NCI-H1105 treated with DMSO at 0.1 percent for 48 hours (cell line): ENCODE data around the gene COL4A2.

Experiments
- DNase-seq: peaks from one replicate; lab custom pipeline; 2025; lab: John Stamatoyannopoulos, UW

Gene COL4A2

DNA sequence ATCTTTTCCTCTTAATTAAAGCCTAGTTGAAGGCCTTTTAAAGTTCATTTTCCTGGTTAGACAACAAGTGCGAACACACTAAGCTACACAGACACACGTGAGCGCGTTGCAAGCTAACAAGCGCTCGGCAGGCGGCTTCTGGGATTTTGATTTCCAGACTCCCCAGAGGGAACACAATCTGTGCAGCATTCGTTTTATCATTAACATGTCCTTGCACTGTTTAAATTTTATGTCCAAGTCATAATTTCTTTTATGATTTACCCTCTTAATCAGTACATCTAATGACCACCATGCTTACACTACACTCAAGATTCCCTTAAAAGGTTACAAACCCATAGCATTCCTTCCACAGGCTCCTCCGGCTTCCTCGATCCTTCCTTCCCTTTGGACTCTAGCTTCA, 16.9 kb upstream of the COL4A2 start:
- DNase-seq, result no peak

DNA sequence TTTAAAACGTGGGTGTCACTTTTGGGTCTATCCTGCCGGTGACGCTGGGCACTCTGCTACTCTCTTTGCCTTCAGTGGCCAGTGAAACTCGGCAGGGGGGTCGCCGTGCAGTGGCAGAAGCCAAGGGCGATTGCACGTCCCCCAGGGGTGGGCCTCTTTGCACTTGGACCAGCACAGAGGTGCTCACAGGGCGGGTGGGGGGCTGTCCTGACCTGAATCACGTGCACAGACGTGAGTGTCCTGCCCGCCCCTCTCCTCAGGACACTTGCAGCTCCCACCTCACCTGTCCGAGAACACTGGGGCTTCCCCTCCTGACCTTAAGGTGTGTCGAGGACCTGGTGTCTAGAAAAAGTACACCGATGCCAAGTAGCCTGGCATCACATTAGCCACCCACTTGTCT, 16.3 kb upstream of the COL4A2 start:
- no peak for DNase-seq

GRCh38 chr13:110291286-110291685, 15.8 kb upstream of the COL4A2 start:
- no peak for DNase-seq

- DNase-seq, result no peak
These were observed 14.0 kb upstream of the COL4A2 start for GRCh38 chr13:110293037-110293436.

DNA sequence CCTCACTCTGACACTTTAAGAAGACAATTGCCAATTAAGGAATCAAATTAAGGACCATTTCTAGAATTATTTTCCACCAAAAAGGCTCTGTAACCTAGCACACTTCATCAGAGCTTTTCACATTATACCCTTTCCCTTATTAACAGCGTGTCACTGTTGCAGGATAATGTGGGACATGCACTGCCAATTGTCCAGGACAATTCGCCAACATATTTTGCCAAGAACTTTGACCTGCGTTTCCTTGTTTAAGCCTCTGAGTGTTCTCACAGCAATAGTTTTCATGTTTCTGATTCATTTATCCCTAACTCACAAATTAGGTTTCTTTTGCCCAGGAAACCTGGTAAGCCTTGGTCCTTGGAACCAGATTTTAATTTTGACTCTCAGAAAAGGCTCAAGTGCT, 13.4 kb upstream of the COL4A2 start:
- DNase-seq, result no peak

- DNase-seq, result no peak
These were observed 12.9 kb upstream of the COL4A2 start for GRCh38 chr13:110294146-110294545.

GRCh38 chr13:110294622-110295021, 12.5 kb upstream of the COL4A2 start:
- DNase-seq, result no peak

DNA sequence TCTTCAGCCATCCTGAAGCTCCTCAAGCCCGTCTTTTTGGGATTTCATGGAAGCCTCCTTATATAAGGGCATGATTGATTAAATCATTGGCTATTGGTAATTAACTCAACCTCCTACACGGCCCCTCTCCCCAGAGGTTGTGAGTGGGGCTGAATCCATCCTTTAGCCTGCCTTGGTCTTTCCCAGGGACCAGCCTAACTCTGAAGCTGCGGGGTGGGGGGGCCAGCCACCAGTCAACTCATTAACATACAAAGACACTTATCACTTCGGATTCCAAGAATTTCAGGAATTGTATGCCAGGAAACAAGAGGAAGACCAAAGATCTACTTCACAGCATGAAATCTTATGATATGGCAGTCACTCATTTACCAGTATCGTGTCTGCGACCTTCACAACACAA, 10.1 kb upstream of the COL4A2 start:
- DNase-seq, result no peak

- DNase-seq, result no peak
These were observed 9.1 kb upstream of the COL4A2 start for GRCh38 chr13:110297766-110298504.

DNA sequence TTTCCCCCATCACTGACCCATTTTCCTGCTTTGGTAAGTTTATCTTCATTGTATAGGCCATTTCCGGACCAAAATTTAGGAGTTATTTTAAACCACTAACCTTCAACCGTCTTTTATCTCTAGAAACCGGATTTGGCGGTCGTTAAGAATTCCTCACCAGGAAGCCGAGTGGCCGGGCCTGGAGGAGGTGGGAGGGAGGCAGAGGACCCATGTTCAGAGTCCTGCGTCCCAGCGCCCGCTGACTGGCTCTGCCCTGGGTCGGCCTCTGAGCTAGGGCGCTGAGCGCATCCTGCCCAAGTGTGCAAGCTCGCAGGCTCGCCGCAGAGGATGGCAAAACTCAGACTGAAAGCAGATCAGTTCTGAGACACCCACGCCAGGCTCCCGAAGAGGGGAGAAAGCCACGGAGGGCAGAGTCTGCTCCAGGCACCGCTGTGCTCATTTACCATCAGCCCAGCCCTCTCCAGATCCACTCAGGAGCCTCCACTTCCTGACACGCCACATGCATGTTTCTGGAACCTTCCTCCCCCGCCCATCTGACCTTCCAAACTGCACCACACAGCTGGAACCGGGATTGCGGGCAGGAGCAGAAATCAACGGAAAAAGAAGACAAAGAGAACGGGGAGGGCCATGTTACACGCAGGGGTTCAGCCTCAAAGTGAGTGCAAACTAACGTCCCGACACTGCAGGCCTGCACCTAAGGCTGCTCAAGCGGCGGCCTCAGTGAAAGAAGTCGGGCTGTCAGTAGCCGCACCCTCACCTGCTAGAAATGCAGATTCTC, 8.4 kb upstream of the COL4A2 start:
- DNase-seq, result no peak

DNA sequence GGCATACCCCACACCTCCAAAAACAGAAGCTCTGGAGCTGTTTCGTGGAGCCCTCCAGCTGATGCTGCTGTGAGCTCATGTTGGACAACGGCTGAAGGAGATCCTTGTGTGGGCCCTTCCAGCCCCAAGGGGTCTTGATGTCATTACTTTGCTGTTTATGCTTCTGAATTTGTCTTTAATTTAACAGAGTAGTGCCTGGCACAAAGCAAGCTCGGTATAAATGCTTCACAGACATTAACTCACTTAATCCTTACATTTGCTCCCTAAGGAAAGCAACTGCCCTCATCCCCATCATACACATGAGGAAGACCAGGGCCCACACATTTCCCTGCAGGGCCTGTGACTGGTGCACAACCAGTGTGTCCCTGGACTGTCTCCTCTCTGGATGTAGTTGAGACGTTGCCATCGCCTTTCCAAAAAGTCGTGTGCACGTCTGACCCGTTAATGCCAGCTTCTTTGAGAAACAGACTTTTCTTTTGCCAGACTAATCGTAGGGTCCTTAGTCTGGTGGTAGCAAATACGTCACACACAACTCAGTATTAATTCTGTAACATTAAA, 7.7 kb upstream of the COL4A2 start:
- DNase-seq, result no peak

DNA sequence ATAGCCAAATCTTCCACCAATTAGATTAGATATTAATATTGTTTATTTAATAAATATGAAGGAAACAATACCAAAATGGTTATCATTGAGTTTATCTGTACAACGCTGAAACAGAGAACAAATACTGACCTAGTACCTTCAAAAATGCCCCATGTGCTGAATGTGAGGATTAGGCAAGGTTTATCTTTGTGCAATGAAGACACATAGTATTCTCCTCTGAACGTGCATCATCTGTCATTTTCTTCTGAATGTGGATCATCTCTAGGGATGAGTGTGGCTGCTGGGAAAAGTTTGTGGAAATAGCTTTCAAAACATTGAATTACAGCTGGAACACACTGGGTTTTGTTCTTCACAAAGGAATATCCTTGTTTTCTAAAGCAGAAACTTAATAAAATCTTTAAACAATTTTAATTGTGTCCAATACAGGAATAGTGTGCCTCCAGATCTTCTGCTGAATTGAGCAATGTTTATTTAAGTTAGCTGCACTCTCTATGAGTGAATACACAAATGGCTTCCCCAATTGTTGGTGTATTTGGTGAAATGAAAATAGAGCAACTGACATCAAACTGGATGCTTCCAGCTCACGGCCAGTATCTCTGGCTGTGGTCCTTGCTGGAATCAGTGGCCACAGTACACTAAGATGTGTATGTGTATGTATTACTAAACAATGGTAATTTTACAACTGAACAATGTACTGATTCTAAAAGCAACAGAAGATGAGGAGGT, 6.8 kb upstream of the COL4A2 start:
- DNase-seq, result no peak

DNA sequence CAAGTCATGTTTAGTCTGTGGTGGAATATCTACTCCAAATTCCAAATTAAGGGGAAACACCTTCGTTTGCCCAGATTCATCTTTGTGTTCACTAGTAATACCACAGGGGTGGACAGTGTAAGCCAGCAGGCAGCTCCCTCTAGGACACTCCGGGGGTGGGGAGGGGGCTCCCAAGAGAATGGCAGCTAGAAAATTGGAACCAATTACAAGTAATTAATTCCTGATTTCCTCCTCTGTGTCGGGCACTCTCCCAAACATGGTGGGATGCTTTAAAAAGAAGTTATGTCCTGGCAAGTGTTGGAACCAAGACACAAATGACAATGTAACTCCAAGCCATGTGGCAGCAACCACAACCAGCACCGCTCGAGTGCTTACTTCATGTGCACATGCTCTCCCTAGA, 6.0 kb upstream of the COL4A2 start:
- DNase-seq, result no peak

GRCh38 chr13:110301606-110302553, 5.2 kb upstream of the COL4A2 start:
- DNase-seq, result no peak

- no peak for DNase-seq
These were observed 4.1 kb upstream of the COL4A2 start for GRCh38 chr13:110302997-110303396.

- no peak for DNase-seq
These were observed 3.4 kb upstream of the COL4A2 start for GRCh38 chr13:110303644-110304043.

DNA sequence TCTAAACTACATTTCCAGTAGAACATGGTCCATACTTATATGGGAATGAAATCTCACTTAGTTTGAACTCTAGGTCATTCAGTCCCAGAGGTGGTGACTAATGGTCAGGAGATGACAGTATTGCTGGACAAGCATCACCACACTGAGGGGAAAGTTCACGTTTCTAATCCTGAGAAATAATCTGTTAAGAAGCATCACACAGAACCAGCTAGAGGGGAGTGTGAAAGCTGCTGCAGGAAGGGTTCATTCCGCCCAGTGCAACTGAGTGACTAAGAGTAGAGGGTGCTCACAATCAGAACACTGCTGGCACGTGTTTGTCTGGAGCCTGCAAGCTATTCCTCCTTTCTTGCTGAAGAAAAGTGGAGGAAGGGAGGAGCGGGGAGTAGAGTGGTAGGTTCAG, 2.8 kb upstream of the COL4A2 start:
- DNase-seq, result no peak

DNA sequence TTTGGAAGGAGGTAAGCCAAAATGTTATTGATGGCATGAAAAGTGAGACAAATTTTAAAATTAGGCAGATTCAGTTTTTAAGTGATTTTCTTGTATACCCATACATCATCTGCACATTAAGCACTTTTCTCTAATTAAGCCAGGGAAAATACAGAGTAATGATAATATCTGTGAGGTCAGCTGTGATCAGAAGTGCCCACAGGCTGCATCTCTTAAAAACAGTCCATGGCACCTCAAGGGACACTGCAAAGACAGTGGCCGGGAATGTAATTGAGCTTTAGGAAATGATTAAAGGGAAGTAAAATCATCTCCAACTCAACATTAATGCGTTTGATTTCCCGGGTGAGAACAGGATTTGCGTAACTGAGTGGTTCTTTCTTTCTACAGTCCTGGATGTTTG, 2.1 kb upstream of the COL4A2 start:
- DNase-seq, result no peak

- no peak for DNase-seq
These were observed 1.5 kb upstream of the COL4A2 start for GRCh38 chr13:110305544-110305943.

GRCh38 chr13:110305949-110306339, 1.1 kb upstream of the COL4A2 start:
- DNase-seq, result no peak

DNA sequence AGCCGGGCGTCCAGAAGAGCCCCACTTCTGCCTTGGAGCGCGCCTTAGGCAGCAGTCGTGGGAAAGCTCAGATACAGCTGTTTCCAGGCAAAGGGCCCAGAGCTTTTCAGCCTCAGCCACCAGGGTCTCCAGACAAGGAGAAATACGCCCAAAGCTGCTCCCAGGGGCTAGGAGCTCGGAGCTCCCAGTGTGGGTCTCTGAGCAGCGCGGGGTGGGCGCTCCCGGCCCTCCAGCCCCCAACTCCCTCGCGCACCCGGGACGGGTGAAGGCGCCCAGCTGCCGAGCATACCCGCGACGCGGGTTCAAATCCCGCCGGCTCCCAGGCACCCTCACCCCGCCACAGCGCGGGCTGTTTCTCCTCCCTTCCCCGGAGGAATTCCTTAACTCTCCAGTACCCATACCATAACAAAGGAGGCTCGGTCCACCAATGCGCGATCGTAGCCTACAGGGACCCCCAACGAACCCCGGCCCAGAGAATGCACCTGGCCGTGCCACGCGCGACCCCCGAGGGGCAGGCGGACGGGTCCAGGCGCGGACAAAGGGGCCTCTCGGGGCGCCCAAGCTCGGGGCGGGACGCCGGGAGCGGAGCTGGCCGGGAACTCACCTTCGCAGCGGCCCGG, 634 bp upstream of the COL4A2 start:
- no peak for DNase-seq
